Epidermal melanocyte (primary cell): Measurements from ENCODE around the gene IARS1.

Experiments used
- DNase-seq: peaks from one replicate; pipeline ENCODE4 v3.0.0; 2011; ENCODE audit warnings: low spot score; ENCODE audit not compliant: insufficient read length

IARS1 gene

DNA sequence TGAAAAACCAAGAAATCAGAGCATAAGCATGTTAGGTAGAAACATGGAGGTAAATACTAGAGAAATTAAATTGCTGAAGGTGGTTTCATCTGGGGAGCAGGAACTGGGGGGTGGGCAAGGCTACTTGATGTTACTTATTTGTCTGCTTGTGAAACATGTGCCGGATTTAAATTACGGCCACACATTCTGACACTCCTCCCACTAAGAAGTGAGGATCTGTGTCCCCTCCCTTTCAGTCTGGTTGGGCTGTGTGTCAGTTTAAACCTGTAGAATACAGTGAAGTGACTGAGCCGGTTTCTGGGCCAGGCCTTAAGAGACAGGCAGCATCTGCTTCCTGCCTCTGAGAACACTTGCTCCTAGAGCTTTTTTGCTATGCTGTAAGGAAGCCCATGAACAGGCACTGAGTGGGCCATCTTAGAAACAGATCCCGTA, 2.3 kb upstream of the IARS1 start:
- DNase-seq: no peak

DNA sequence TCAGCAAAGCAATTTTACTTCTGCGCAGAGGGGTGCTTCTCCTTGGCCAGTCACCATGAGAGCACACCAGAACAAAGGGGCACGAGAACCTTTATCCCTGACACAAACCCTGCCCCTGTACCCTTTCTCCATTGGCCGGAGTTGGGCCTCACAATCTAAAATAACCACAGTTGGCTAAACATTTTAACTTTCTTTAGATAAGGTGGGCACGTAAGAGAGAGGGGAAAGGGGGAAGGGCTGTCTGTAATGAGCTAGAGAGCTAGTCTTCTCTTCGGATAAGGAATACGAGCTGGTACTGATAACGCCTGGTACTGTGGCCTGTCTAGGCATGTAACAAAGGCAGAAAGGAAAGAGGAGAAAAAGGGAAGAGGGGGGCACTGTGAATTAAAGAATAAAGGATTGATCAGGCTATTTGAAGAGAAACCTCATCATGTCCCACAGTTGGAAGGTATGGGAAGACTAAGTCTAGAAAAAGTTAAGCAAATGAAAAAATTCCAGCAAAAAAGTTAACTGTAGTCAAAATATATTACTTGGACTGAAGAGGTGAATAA, 1.8 kb upstream of the IARS1 start:
- no peak for DNase-seq

DNA sequence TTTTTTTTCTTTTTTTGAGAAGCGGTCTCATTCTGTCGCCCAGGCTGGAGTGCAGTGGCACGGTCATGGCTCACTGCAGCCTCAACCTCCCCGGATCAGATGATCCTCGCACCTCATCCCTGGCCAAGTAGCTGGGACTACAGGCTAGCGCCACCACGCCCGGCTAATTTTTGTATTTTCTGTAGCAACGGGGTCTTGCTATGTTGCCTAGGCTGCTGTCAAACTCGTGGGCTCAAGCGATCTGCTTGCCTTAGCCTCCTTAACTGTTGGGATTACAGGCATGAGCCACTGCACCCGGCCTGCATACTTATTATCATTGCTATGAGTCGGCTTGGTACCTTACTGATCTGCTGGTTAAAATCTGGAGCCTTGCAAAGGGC, 790 bp upstream of the IARS1 start:
- DNase-seq: no peak

DNA sequence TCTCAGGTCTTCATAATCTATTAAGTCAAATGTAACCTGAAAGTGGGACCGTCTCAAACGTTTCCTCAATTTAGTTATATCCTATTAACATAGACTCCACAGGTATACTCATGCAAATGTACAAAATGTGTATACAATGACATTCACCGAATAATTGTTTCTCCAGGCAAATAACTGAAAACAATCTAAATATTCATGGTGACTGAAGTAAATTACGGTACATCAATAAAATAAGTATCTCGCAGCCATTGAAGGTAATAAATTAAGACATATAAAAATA, 482 bp downstream of the IARS1 start:
- DNase-seq: no peak

DNA sequence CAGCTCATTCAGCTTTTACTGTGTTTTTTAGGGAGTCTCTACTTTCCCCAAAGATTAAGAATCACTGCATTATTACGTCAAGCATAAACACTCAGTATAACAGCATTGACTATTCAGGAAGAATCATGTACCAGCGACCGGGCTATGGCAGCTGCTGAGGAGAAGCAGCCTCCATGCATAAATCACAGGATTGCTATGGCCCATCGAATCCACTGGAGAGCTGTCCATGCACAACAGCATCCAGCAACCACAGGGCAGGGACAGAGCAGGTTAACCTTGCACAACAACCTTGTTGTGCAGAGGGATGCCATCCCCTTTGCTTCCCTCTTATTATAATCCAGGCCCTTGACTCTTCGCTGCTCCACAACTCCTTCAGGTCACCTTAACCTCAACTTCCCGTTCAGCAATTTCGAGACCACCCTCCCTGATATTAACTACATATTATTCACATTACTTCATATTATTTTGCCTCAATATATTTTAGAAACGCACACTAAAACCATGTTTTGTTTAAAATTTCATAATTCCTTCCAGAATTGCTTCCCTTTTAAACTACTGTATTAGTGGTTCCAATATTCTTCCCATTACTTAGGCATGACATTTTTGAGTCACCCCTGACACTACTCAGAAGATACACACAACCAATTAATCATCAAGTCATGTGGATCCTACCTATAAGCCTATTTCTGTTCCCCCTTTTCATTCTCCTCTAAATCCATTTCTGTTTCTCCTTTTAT, 991 bp downstream of the IARS1 start:
- DNase-seq: no peak

DNA sequence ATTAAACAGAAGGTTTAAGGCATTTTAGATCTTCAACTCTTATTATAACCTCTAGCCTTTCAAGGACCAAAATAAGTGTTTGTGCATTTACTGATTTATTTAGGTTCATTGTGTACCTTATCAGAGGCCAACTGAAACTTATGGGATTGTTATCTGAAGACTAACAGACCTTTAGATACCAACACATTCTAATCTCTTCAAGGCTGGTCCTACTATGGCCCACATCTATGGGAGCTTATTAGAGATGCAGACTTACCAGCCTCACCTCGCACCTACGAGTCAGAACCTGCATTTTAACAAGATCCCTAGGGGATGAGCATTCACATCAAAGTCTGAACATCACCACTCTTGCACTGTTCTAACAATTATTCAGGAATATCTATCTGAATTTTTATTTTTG, 1.9 kb downstream of the IARS1 start:
- DNase-seq: no peak

DNA sequence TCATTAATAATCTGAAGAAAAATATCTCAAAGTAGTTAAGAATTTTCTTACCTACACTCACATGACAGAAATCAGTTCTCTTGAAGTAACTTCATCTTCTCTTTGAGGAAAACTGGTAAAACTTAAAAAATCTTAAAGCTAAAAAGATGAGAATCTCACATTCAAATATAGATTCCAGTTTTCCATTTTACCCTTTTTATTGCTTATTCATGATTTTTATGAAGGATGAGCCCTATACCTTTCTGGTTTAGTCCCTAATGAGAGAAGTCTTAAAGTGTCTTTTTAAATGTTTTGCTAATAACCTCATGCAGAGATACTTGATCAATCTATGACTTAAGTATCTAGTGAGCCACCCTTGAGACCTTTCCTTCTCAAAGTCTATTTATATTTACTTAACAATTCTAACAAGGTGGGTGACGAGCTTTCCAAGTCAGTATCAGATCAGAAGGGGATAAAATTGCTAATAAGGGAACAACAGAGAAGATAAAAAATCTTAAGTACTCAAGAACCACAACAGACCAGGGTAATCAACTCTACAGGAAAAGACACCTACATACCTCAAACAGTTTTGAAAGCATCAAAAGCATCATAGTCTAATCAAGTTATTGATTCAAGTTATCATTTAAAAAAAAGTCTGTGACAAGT, 2.6 kb downstream of the IARS1 start:
- DNase-seq: no peak

DNA sequence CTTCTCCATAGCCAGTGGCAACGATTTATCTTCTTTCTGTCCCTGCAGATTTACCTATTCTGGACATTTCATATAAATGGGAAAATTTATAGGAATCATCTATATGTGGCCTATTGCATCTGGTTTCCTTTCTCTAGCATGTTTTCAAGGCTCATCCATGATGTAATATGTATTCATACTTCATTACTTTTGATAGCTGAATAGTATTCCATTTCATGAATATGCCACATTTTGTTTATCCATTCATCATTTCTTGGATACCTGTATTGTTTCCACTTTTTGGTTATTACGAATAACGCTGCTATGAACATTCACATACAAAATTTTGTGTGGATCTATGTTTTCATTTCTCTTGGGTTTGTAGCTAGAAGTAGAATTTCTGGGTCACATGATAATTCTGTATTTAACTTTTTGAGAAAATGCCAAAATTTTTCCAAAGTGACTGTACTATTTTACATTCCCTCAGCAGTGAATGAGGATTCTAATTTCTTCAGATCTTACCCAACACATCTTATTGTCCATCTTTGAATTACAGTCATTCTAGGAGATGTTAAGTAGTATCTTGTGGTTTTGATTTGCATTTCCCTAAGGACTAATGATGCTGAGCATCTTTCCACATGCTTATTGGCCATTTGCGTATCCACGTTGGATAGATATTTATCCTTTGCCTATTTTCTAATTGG, 3.6 kb downstream of the IARS1 start:
- DNase-seq: no peak

DNA sequence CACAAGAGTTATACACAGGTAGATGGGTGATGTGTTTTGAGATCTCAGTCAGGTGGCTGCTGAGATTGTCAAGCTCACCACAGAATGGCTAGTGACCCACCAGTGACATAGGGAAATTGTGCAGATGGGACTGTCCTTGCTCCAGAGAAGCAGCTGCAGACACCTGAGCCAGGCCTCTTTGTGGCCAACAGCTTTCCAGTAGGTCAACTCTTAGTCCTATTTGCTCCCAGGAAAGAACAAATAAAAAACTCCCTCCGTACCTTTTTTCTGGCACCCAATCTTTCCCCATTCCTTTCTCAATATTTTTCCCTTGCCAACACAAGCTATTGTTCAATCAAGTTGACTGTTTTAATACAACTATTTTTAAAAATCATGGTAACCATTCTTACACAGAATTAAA, 14.2 kb downstream of the IARS1 start:
- no peak for DNase-seq

DNA sequence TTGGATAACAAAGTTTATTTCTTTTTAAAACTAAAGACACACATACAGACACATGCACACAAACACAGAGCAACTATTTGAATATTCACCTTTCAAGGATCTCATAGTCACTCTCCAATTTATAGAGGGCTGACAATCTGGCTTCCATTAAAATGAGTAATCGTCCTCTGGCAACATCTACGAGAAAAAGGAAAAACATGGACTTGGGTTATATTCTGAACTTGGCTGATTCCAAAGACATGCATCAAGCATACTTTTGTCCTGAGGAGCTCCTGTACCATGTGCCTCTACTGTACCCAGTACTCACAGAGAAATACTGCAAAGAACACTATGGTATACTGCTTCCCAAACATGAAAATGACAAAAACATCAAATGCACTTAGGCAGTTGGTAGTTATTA, 15.4 kb downstream of the IARS1 start:
- no peak for DNase-seq

DNA sequence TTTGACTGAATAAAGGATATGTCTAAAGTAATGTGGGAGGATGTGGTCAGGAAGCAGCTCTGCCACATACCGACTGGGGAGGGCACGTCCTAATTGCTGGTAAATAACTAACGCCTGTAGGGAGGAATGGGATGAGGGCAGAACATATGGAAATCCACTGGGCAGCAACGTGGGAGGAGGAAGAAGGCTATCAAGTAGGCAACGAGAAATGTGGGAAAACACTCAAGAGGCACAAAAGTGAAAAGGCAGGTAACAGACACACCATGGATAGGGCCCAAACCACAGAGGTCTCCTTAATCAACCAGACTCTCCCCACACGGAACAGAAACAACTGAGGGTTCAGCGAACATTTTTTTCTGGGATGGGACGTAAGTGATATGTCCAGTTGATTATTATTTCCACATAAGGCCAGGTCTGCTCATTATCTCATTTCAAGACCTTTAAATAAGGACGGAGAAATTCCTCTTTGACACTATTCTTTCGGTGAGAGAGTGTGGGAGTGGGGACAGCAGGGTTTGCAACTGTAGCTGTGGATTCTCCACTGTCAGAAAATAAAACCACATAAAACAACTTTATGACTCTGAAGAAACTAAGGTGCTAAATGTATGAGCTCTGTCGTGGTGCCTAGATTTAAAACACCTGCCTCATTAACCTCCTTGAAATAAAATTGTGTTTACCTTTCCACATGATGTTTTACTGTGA, 17.0 kb downstream of the IARS1 start:
- DNase-seq: no peak

DNA sequence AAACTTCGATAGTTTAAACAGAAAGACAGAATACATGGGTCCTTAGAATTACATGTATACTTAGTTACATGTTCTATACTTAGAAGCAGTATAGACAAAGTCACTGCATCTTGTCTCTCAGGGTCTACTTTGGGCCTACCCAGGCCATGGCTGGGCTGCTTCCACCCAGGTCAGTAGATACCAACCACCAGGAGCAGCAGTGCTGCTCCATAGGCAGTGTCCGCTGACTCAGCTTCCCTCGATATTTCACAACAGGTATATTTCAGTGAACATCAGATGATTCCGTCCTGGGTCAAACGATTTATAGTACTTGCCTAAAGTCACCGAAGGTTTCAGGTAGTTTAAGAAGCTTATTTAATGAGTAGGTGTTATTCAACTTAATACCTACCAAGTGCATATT, 18.0 kb downstream of the IARS1 start:
- no peak for DNase-seq

DNA sequence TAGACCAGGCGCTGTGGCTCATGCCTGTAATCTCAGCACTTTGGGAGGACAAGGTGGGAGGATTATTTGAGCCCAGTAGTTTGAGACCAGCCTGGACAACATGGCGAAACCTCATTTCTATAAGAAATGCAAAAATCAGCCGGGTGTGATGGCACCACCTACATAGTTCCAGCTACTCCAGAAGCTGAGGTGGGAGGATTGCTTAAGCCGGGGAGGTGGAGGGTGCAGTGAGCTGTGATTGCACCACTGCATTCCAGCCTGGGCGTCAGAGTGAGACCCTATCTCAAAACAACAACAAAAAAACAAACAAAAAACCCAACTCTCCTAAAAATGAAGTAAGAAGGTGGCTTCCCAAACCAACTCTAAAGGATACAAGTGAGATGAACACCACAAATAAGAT, 23.0 kb downstream of the IARS1 start:
- DNase-seq: no peak

DNA sequence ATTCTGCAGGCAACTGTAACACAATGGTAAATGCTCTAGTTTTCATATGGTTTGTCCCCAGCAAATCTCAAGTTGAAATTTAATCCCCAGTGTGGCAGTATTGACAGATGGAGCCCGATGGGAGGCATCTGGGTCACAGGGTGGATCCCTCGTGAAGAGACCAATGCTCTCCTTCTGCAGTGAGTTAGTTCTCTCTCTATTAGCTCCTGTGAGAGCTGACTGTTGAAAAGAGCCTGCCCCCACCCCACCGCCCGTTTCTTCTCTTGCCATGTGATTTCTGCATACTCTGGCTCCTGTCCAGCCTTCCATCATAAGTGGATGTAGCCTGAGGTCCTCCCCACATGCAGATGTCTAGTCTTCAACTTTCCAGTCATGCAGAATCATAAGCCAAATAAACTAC, 27.0 kb downstream of the IARS1 start:
- DNase-seq: no peak

DNA sequence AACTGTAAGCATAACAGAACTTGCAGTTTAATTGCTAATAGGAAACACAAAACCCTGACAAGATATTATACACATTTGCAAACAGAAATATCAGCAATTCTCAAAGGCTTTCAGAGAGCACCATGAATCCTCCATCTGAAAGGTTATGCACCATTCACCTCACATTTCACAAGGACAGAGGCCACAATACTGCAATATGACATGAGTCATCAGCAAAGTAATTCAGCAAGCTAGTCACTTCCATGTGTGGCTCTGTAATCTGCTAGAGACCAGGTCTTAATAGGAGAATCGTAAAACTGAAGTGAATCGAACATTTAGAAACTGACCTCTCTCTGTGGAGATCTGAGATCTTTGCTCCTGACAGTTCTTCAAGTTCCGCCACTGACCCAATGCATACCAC, 28.3 kb downstream of the IARS1 start:
- DNase-seq: no peak

DNA sequence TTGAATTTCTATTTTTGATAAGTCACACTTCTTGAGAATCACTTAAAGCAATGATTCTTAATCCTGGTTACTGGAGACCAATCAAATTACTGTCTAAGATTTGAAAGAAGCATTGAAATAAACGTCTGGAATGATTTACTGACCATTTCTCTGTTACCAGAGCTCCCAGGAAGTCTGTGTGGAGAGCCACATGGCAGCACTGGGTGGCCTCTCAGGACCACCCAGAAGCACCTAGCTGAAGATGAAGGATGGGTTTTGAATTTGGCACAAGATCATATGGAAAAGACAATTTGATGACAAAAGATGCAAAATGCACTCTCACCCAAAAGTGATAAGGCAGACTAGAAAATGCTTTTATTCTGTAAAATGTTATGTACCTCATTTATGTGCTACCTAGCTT, 30.4 kb downstream of the IARS1 start:
- DNase-seq: no peak

DNA sequence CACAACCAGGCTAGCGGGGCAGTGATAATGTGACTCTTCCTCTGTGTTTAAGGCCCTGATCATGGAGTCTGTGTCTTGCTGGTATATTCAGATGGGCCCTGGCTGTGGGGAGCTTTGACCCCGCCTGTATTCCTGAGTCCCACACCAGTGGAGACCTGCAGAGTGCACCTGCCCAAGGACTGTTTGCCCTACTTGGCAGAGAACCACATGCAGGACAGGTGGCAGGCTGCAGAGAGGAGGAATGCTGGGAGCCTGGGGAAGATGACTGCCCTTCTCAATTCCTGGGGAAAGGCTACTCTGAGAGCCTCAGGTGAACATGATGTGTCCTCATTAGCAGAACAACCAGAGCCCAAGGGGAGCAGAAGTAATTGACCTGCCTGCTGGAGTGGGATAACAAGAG, 36.2 kb downstream of the IARS1 start:
- no peak for DNase-seq

DNA sequence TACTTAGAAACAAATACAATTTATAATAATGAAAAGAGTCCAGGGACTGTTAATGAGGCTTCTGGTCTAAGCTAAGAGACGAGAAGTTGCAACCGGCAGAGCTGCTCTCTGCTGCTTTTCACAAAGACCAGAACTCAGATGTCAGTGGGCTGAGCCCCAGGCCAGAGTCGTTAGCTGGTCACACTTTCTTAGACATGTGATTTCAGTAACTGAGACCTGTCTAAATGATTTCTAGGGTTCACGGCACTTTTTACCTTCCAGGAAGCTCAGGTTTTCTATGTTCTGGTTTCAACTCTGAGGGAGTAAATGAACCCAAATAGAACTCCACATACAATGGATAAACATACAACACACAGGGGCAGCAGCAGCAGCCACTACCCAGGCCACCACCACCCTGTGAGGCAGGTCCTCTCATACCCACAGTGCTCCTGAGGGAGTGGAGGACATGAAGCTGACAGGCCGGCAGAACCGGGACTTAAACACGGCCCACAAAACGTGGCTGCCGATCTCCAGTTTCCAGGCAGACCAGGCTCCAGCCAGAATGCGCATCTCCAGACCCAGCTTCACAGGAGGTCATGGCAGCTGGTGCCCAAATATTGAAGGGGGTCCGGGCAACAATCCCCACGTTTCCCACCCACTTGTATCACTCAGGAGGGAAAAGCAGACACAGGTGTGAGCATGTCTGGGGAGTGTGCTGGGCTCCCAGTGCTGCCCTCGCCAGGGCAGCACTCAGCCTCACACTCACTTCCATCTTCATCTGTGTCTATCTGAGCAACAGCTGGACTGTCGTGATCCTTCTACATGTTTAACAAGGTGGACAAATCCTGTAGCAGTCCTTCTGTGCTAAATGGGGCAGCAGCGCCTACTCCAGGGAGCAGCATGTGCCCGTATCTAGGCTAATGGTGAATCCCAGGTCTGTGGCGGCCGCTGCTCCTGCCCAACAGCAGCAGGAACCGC, 38.8 kb downstream of the IARS1 start:
- DNase-seq: no peak

DNA sequence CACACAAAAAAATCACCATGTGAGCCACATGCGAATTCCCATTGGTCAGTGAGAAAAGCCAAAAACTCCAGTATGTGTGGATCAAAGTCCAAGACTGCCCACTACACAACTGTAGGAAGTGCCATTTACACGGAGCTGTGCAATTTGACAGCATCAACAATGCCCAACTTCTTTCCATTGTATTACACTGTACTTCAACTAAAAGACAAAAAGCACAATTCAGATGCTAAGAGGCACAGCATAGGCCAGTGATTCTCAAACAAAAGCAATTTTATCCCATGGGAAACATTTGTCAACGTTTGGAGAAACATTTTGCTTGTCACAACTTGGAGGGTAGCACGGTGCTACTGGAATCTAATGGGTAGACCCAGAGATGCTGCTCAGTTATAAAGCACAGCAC, 39.8 kb downstream of the IARS1 start:
- no peak for DNase-seq

DNA sequence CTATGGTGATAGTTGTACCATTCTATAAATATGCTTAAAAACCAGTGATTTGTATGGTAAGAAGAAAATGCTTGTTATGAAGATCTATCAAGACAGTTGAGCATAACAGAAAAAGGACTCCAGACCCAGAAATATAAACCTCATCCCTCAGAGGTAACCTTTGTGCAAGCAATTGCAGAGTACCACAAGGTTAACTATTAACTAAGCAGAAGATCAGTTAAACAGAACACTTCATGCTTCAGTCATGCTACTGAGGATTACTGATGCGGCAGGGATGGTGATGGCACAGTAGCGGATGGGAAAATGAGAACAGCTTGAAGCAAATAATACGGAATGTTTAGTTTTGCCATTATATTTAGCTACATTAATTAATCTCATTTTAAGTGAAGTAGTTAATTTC, 45.5 kb downstream of the IARS1 start:
- DNase-seq: no peak

DNA sequence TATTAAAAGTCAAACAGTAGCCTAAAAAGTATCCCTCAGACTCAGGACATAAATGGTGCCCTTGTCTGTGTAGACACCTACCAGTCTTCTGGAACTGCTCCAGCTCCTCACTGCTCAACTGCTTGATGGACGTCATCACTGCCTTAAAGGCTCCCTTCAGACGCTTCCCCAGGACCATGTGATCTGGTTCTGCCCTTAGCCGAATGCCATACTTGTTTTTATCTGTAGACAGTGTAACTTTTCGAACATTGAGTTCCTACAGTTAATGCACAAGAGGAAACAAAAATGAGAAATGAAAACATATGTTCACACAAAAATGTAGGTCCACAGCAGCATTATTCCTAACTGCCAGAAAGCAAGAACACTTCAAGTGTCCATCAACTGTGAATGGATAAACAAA, 46.2 kb downstream of the IARS1 start:
- DNase-seq: peak; percentile 52
